Measurements from ENCODE around the gene COQ9. TPM values are rescaled to one million over a fixed set of nuclear protein-coding genes. Genes with fewer than 3 reads are reported as not detected.

COQ9 gene
- total RNA-seq, 1 experiment from 2014 or later: 69.7 TPM

DNA sequence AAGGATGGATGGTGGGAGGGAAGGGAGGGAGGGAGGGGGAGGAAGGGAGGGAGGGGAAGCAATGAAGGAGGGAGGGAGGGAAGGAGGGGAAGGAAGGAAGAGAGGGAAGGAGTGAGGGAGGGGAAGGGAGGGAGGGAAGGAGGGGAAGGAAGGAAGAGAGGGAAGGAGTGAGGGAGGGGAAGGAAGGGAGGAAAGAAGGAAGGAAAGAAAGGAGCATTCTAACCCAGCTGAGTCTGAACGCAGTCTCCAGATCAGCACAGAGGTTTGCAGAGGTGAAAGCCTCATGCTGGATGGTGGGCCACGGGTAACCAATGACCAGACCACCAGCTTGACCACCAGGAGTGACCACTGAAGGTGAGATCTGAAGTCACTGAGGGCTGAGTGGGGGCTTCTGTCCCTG is 24.1 kb upstream of the COQ9 start:
- Histone ChIP-seq H3K36me3 (ENCODE audit: insufficient read depth, low read length, poor library complexity, severe bottlenecking) (peaks cover under 1% of the 10 kb centered on the region), H3K9me3 (ENCODE audit: low read depth, low read length, poor library complexity, severe bottlenecking) (no peaks in the 10 kb centered on the region), H3K4me3 (ENCODE audit: low read depth, low read length, poor library complexity, severe bottlenecking) (no peak overlapping the region), H3K4me1 (ENCODE audit: insufficient read depth, low read length, poor library complexity, severe bottlenecking) (peaks cover 3% of the 10 kb centered on the region), H3K27ac (ENCODE audit: low read depth, low read length, poor library complexity, severe bottlenecking) (no peak overlapping the region), H3K27me3 (replicated peaks; ENCODE audit: insufficient read depth, low read depth, low read length, poor library complexity) (no peaks in the 10 kb centered on the region)
- intact Hi-C loops (cut with micrococcal nuclease; ENCODE audit: unreplicated experiment): no loop called here
- BruUV-seq (replicated peaks): no TSS peak
- POLR2A ChIA-PET (ENCODE audit: low non-redundant PET): no interaction called here
- DNase-seq (ENCODE audit: low spot score): no peak
- TF ChIP-seq, protein P1, sequence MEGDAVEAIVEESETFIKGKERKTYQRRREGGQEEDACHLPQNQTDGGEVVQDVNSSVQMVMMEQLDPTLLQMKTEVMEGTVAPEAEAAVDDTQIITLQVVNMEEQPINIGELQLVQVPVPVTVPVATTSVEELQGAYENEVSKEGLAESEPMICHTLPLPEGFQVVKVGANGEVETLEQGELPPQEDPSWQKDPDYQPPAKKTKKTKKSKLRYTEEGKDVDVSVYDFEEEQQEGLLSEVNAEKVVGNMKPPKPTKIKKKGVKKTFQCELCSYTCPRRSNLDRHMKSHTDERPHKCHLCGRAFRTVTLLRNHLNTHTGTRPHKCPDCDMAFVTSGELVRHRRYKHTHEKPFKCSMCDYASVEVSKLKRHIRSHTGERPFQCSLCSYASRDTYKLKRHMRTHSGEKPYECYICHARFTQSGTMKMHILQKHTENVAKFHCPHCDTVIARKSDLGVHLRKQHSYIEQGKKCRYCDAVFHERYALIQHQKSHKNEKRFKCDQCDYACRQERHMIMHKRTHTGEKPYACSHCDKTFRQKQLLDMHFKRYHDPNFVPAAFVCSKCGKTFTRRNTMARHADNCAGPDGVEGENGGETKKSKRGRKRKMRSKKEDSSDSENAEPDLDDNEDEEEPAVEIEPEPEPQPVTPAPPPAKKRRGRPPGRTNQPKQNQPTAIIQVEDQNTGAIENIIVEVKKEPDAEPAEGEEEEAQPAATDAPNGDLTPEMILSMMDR (conservative IDR thresholded peaks at IDR 0.05; ENCODE audit: low read depth, low read length): no peak
- no peak for TF ChIP-seq EZH2 (IDR thresholded peaks at IDR 0.05; ENCODE audit: borderline replicate concordance, low read depth, low read length, poor library complexity, severe bottlenecking)
- CTCF ChIA-PET: no interaction called here

DNA sequence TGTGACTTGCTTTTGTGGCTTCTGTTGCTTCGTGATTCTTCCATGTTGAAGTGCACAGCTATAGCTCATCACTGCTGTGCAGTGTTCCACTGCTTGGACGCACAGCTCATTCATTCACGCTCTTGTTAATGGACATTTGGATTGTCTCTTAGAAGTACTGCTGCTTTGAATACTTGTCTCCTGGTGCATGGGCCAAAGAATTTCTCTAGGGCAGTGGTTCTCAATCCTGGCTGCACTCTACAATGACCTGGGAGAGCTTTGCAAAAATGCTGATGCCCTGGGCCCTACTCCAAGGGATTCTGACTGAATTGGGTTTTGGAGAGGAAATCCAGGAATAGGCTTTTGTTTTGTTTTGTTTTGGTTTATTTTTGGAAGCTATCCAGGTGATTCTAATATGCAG is 22.7 kb upstream of the COQ9 start:
- intact Hi-C loops (cut with micrococcal nuclease; ENCODE audit: unreplicated experiment): no loop called here
- peaks cover 9% of the 10 kb centered on the region for H3K36me3 ChIP-seq (ENCODE audit: insufficient read depth, low read length, poor library complexity, severe bottlenecking)
- ChIA-PET POLR2A (ENCODE audit: low non-redundant PET) (no interaction called here), CTCF (no interaction called here)
- no peaks in the 10 kb centered on the region for H3K4me1 ChIP-seq (ENCODE audit: insufficient read depth, low read length, poor library complexity, severe bottlenecking)
- H3K4me3 ChIP-seq (ENCODE audit: low read depth, low read length, poor library complexity, severe bottlenecking): no peak overlapping the region
- H3K27me3 ChIP-seq (replicated peaks; ENCODE audit: insufficient read depth, low read depth, low read length, poor library complexity): no peaks in the 10 kb centered on the region
- TF ChIP-seq, protein P1 (conservative IDR thresholded peaks at IDR 0.05; ENCODE audit: low read depth, low read length): no peak
- no peak for TF ChIP-seq EZH2 (IDR thresholded peaks at IDR 0.05; ENCODE audit: borderline replicate concordance, low read depth, low read length, poor library complexity, severe bottlenecking)
- no peaks in the 10 kb centered on the region for H3K9me3 ChIP-seq (ENCODE audit: low read depth, low read length, poor library complexity, severe bottlenecking)
- no TSS peak for BruUV-seq (replicated peaks)
- no peak overlapping the region for H3K27ac ChIP-seq (ENCODE audit: low read depth, low read length, poor library complexity, severe bottlenecking)
- DNase-seq (ENCODE audit: low spot score): no peak

DNA sequence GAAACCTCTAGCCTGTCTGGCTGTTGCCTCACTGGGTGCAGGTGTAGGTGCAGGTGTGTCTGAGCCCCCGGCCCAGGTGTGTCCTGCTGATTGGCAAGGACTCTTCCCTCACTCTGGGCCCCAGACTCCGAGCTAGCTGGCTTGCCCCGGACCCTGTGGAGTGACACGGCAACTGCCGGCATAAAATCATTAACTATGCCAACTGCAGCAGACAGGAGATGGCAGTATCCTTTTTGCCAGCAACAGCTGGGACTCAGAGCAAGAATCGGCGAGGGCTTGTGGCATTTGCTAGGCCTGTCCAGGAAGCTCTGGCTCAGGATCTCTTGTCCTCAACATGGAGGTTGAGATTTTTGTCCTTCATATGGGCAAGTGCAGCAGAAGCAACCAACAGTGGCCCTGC is 20.9 kb upstream of the COQ9 start:
- no peak for DNase-seq (ENCODE audit: low spot score)
- no peaks in the 10 kb centered on the region for H3K27me3 ChIP-seq (replicated peaks; ENCODE audit: insufficient read depth, low read depth, low read length, poor library complexity)
- no peaks in the 10 kb centered on the region for H3K4me1 ChIP-seq (ENCODE audit: insufficient read depth, low read length, poor library complexity, severe bottlenecking)
- POLR2A ChIA-PET (ENCODE audit: low non-redundant PET): no interaction called here
- no peaks in the 10 kb centered on the region for H3K9me3 ChIP-seq (ENCODE audit: low read depth, low read length, poor library complexity, severe bottlenecking)
- no TSS peak for BruUV-seq (replicated peaks)
- peaks cover 26% of the 10 kb centered on the region for H3K36me3 ChIP-seq (ENCODE audit: insufficient read depth, low read length, poor library complexity, severe bottlenecking)
- H3K27ac ChIP-seq (ENCODE audit: low read depth, low read length, poor library complexity, severe bottlenecking): no peak overlapping the region
- TF ChIP-seq, protein P1 (conservative IDR thresholded peaks at IDR 0.05; ENCODE audit: low read depth, low read length): no peak
- intact Hi-C loops (cut with micrococcal nuclease; ENCODE audit: unreplicated experiment): no loop called here
- CTCF ChIA-PET: no interaction called here
- no peak overlapping the region for H3K4me3 ChIP-seq (ENCODE audit: low read depth, low read length, poor library complexity, severe bottlenecking)

Data from A673 (cell line).